Stimulated activated CD4-positive, alpha-beta T cell treated with anti-CD3 and anti-CD28 coated beads, Interleukin-1b, Interleukin-23, amount 100 ng/mL, for 24 hours (primary cell): ENCODE measurements around the gene VPS51.
"Not testable (repeated sequence)": the region's sequence is repeated elsewhere in the genome, so short reads cannot be mapped to it uniquely, and the experiment has no call there.

ENCODE experiments used
- DNase-seq, 4 experiments: peaks; one replicate each; pipeline ENCODE4 v3.0.0-alpha.2; 2020; ENCODE audit warnings: low read depth in 4 of 4, low spot score in 1 of 4

Gene VPS51

DNA sequence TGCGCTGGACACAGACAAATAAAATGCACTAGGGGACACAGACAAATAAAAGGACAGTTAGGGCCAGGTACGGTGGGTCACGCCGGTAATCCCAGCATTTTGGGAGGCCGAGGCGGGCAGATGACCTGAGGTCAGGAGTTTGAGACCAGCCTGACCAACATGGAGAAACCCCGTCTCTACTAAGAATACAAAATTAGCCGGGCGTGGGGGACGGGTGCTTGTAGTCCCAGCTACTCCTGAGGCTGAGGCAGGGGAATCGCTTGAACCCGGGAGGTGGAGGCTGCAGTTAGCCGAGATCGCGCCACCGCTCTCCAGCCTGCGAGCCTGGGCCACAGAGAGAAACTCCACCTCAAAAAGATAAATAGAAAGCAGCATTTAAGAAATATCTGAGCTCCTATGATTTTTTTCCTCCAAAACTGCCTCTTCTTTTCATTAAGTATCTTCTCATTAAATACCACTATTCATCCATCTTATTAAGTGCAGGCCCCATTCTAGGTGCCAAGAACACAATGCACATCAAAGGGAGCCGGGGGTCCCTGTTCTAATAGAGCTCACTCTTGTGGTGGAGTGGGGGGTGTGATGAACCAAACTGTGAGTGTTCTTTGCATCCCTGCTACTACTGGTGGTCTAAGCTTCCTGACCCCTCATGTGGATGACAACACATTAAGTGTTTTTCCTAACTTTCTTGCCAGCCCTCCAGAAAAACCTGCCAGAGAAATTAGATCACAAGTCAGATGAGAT lies 22.3 kb downstream of the VPS51 start:
- no peak for DNase-seq

DNA sequence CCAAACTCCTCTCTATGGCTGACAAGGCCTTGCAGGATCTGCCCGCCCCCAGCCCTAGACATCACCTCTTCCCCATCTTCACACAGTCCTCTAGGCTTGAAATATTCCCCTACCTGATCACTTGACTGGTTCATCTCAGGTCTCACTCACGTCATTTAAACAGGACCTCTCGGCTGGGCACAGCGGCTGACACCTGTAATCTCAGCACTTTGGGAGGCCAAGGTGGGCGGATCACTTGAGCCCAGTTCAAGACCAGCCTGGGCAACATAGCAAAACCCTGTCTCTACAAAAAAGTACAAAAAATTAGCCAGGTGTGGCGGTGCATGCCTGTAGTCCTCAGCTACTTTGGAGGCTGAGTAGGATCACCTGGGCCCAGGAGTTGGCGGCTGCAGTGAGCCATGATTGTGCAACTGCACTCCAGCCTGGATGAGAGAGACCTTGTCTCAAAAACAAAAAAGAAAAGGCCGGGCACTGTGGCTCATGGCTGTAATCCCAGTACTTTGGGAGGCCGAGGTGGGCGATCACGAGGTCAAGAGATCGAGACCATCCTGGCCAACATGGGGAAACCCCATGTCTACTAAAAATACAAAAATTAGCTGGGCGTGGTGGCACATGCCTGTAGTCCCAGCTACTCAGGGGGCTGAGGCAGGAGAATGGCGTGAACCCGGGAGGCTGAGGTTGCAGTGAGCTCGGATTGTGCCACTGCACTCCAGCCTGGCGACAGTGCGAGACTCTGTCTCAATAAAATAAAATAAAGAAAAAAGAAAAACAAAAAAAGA lies 23.1 kb downstream of the VPS51 start:
- not testable (repeated sequence) for DNase-seq

DNA sequence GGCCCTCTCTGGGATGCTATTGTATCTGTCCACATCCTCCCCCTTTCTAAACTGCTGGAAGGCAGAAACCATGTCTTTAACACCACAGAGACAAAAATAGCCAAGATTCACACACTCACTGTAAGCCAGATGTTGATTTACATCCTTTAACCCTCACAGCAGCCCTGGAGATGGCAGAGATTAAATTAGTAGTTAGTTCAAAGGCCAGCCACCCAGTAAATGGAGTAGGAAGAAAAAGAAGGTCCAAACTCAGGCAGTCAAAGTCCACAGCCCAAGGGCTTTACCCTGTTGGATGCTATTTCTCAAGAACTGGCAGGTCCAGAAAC lies 23.6 kb downstream of the VPS51 start:
- no peak for DNase-seq

DNA sequence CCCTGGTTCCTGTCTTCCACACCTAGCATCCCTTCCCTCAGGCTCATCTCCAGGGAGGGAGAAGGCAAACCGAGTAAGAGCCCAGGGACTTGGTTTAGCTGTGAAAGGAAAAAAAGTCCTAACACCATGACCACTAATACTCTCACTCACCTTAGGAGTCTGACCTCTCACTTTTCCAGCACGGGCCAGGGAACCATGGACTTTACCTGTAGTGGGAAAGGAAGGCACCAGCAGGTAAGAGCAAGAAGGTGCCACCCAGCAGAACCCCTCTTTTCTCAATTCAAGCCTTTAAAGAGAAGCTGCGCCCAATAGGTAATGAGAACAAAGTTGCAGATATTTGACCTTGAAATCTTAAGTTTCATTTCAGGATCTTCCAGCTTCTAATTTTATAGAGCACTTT lies 24.8 kb downstream of the VPS51 start:
- no peak for DNase-seq

DNA sequence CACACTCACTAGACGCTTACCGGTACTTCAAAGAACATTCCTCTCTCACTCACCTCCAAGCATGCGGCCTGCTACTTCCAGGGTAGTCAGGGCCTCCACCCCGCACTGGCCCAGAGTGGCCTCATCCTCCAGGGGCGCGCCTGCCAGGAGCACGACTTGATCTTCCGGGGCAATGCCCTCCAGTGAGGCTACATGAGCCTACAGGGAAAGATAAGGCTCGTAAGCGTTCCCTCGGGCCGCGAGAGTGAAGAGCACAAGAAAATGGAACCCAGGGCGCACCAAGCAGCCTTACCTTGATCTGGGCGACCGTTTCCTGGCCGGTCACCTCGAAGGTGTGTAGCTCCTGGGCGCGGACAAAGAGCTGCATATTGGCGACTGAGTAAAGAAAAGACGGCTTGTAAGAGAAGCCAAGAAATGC lies 25.4 kb downstream of the VPS51 start:
- DNase-seq, result no peak

DNA sequence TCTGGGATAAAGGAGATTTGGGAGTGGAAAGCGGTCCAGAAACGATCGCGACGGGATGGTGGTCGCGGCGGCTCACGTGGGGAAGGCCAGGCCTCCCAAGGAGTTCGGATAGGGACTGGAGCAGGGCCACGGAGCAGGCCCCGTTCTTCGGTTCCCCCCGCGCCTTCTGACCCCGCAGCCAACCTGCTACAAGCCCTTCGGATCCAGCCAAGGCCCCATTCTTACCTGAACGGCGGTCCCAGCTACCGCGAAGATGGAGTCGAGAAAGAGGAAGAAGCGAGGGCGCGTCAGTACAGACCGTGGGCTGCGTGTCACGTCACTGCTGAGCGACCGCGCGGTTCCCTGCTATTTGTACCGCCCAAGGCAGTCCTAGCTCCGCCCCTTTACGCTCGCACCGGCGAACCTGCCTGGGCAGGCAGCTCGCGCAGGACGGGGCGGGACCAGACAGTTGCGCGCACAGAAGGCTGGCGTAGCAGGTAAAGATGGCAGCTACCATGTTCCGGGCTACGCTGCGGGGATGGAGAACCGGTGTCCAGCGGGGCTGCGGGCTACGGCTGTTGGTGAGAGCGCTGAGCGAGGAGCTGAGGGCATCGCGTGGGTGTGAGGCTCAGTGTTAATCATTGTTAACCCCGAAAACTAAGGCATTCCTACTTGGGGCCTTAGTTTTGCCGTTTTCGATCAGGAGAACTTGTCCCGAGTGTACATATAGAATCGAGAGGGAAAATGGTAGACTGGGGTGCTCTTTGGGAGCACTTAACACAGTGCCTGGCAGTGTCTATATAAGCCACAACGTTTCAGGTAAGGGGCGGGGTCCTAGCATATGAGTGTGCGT lies 26.1 kb downstream of the VPS51 start, which contains the start of the genes FAU and MRPL49:
FAU (minus strand) TSS at position 270 of the 832 bp plus-strand sequence. CDS start 321 bp downstream, outside the sequence.
MRPL49 (plus strand) TSS at position 457 of the 832 bp plus-strand sequence; CDS start at position 483, 26 bp downstream.
- DNase-seq, result peak; percentile 96 to 99 (median 98)

DNA sequence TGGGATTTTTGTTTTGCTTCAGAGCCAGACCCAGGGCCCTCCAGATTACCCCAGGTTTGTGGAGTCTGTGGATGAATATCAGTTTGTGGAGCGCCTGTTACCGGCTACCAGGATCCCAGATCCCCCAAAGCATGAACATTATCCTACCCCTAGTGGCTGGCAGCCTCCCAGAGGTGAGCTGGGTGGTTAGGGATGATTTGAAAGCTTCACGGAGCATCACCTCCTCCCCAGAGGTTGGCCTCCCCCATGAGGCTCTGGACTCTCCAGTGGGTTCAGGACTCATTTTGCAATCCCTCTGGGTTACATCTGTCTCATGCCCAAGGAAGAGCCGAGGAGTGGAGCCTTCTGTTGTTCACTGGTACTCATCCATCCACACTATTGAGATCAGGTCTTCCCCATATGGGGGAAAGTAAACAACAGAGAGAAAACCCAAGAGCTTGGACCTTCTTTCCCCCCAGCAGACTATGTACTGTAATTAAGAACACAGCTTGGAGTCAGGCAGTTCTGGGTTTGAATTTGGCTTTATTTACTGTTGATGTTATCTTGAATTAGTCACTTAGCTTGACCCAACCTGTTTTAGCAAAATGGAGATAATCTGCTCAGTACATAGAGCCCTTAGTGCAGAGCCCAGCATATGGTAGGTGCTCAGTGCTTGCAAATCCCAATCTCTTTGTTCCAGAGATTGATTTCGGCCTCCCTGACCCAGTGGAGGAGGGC lies 28.6 kb downstream of the VPS51 start:
- DNase-seq, result no peak

DNA sequence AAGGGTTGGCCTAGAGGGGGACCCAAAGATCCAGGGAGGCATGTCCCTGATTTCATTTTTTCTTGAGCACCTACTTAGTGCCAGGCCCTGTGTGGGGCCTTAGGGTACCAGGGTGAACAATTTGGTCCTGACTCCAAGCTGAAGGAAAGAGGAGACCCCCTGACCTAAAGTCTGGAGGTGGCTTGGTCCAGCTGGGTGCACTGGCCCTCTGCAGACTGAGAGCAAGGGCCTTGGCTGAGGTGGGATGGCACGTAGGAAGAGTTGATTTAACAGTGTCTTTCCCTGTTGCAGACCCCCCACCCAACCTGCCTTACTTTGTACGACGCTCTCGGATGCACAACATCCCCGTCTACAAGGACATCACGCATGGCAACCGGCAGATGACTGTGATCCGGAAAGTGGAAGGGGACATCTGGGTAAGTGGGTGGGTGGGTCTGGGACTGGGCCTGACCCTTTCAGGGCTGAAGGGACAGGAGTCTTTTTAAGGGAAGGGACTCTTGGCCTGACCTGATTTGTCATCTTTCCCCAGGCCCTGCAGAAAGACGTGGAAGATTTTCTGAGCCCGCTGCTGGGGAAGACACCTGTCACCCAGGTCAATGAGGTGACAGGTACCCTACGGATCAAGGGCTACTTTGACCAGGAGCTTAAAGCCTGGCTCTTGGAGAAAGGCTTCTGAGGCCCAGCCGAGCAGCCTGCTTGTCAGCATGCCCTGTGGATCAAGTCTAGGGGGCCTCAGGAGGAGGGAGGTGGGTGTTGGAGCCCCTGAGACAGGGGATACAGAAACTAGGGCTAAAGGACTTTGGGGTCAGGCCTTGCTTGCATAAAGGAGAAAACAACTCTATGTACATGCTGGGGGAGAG lies 29.4 kb downstream of the VPS51 start:
- no peak for DNase-seq

DNA sequence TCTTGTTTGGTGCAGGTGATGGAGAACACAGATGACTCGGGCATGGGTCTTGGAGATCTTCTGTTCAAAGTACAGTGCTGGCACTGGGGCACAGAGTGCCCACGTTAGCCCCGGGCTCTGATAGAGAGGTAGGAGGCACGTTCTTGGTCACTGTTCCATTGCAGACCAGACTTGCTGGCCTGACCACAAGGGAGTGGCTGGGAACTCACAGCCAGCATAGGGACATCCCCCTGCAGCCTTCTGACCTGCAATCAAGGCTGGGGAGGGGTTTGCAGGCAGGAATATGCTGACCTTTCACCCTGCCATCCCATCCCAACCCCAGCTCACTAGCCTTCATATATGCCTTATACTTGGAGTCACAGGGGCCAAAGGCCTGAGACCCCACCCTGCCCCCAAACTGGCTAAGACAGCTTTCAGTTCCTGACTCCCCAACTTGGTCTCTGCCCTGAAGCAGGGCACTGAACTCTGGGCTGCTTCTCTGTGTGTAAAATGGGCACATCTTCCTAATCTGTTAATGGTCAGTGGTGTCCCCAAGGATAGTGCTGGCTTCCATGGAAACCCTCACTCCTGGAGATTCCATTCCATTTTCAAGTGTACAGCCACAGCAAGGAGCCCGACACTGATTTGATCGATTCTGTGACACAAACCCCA lies 30.7 kb downstream of the VPS51 start:
- DNase-seq, result no peak

DNA sequence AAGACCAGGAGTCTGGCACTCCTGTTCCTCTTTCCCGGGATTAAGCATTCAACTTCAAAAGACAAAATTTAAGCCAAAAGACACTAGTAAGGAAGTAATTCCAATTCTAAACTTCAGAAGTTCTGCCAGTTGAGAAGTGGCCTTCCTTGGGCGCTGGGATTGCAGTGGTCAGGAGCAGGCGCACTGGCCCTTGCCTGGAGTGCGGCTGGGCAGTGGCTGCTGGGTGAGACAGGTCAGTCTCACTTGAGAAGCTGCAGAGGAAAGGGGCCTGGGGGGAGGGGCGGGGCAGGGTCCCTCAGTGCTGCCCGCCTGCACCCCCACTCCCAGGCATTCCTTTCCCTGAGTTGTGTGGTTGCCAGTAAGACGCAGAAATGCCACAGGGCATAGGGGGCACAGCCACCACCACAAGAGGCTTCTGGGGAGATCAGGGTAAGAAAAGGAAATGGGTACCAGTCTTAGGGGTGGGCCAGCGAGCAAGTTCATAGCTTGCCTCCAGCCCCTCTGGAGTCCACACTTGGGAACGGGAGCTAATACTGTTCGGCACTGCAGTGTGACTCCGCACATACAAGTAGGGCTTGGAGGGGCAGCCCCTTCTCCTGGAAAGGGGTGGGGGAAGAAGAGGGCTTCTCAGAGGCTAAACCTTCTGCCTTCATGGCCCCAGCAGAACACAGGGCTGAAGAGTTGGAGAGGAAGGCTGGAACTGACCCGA lies 31.6 kb downstream of the VPS51 start:
- DNase-seq, result no peak

DNA sequence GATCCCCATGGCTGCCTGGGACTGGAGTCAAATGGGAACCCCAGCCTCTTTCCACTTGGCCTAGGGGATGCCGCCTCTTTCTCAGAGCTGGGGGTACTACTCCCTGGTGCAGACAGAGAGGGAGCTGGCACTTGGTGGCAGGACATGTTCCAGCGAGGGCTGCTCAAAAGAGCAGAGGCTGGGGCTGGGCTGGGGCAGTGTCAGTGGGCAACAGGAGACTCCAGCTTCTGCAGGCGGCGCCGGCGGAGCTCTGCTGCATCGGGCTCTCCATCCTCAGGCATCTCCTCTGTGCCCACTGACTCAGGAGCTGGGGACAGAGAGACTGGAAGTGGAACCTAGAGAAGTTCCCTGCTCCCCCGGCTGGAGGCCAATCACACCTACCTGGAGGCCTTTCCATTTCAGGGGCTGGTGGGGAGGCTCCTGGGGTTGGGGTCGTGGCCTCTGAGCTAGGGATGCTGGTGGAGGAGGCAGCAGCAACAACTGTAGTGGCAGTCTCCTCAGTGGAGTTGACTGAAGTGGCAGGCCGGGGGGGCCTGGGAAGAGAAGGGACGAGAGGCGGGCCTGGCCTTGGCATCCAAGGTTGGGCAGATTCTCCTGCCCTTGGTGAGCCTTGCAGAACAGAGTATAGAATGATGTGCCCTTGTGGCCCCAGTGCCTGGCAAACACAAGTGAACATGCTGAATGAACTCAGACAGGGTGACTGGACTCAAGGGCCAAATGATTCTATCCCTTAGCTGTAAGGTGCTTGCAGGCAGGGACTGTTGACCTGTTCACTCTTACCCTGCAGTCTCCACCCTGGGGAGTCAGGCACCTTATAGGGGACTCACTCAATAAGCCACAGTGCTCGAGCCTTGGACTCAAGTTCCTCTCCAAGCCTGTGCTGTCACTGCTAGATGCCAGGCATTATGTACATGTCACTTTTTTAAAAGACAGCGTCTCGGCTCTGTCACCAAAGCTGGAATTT lies 32.5 kb downstream of the VPS51 start:
- DNase-seq, result no peak

DNA sequence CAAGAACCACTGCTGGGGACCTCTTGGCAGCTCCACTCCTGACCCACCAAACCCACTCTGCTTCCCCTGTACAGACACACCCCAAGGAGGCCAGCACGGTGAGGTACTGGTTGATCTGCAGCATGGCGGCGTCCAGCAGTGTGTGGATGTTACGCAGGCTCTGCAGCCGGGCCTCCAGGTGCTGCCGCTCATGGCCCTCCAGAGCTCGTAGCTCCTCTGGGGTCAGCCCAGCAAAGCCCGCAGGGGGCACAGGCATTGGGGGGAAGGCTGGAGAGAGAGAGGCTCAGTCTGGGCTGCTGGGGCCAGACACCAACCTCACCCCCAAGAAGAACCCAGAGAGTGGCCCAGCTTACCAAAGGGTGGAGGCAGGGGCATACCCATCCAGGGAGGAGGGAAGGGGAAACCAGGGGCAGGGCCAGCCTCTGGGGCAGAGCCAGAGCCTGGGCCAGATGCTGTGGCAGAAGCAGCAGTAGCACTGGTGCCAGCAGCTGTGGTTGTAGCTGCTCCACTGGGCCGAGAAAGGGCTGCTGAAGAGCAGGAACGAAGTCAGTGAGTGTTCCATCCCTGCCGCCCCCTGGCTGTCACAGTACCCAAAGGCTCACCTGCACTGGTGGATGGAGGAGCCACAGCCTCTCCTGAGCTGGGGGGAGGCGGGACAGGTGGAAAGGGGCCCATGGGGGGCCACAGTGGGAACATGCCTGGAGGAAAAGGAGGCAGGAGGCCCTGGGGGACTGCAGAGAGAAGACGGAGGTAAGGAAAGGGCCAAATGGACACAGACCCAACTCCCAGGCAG lies 33.8 kb downstream of the VPS51 start:
- no peak for DNase-seq

DNA sequence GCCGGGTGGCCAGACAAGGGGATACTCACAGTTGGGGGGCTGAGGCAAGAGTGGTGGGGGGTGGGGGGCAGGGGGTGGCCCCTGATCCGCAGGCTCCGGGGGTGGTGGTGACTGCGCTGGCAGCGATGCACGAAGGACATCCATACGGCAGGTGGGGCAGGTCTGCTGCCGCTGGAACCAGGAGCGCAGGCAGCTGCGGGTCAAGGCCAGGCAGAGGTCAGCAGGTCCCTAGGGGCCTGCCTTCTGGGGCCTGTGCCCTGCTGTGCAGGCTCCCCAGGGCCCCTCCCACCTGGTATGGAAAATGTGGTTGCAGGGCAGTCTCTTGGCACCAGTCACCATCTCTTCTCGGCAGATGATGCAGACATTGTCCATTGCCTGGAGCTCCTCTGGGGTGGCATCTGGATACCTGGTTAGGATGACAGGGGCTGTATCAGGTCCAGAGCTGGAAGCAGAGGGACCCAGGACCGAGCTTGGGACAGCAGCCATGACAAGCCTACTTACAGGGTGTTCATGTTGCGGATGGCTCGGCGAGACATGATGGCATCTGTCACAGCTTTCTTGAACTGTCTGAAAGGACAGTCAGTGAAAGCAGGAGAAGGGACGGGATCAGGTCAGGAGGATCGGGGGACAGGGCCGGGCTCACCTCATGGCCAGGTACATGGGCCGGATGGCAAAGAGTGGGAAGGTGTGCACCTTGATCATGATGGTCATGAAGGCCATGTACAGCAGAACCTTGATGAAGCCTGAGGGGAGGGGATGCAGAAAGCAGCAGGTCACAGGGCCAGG lies 34.8 kb downstream of the VPS51 start:
- no peak for DNase-seq

DNA sequence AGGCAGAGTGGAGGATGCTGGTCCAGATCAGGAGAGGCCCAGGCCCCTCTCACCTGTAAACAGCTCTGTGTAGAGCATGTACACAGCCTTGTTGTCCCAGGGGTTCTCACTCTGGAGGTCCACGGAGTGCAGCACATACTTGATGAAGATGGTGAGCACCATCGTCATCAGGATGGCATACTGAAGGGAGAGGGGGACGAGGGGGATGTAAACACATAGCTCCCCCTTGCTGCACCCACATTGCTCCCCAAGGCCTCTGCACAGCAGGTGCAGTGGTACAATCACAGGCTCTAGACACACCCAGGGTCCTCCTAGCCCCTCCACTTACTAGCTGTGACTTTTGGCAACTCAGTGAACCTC lies 35.4 kb downstream of the VPS51 start:
- no peak for DNase-seq

DNA sequence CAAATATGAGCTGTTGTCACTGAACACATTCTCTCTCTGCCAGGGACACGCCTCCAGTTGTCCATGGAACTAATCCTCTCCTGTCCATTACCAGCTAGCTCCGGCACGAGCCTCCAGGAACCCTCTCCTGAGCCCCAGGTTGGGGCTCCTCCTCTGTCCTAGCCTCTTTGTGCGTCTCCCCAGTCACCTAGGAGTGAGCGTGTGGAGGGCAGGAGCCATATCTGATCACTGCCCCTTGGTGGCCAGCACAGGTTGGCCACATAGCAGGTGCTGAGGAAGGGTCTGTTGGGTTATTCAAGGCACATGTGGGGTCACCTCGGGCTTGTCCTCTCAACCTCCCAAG lies 35.9 kb downstream of the VPS51 start:
- no peak for DNase-seq

DNA sequence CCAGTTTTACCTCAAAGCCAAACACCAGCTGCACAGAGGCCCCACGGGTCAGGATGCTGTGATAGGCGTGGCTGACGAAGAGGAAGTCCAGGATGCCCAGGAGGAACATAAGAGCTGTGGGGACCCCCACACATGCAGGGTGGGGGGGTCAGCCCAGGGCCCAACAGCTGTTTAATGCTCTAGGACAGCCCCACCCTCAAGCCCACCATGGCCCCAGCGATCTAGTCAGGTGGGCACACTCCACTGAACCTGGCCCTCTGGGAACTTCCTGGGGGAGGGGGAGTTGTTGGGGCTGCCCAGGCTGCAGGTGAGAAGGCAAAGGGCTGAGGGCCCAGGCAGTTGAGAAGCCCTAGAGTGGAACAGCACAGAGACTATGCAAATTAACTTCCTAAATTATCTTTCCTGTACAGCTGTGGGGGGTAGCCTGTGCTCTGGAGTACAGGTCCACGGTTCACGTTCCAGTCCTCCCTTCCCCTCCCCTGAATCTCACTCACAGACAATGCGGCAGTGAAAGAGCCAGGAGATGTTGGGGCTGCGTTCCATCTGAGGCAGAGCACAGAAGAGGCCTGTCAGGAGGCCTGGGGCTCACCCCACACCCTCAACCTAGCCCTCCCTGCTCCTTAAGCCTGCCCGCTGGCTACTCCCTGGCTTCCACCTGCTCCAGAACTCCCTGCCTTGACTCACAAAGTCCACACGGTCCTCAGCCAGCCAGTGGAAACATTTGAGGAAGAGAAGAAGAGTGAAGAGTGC lies 36.4 kb downstream of the VPS51 start:
- DNase-seq, result no peak
